HTR-8/SVneo (cell line): ENCODE data around the gene SATB2.

Source experiments
- DNase-seq: peaks from one replicate; pipeline ENCODE4 v3.0.0; 2011; ENCODE audit warnings: low spot score, mixed read lengths; ENCODE audit not compliant: insufficient read length
- FAIRE-seq: peaks from 2 replicates; lab custom pipeline; 2011; peaks lifted over from hg19 to GRCh38; lab: Jason Lieb, UNC

SATB2 gene

GRCh38 chr2:199457147-199458008 lies at the start of gene SATB2:
SATB2 (minus strand) TSS chr2:199457939; CDS start chr2:199456037, 1,902 bp downstream.
- no peak for DNase-seq

DNA sequence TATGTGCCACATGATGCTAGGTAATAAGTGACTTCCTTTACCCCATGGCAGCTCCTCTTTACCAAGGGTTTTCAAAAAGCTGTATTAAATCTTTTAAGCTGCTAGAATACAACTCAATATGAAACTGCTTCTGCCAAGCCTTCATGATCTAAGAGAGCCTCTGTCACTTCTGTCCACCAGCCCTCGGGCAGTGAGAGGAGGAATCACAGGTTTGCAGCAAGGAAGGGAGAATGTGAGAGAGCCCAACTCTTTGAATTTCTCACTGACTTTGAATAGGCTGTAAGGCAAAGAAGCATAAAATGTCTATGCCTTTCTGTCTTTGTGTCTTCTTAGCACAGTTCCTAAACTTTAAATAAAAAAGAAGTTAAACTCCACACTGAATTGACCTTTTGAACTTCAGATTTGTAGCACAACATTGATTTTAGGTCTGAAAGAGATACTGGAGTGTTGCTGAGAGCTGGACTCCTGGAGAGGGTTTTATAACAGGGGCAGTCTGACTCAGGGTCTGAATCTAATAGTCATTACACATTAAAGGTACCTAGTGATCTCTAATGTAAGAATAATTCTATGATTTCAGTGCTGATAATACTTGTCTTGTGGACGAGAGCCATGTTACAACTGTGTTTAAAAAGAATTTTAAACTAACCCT lies 48.1 kb upstream of the SATB2 start:
- DNase-seq (no peak), FAIRE-seq (no peak)

More at GRCh38 chr2:199457147-199458008, at the start of gene SATB2:
- FAIRE-seq, result no peak

GRCh38 chr2:199503148-199503547 lies 45.4 kb upstream of the SATB2 start:
- DNase-seq, result no peak
- FAIRE-seq, result no peak

- no peak for FAIRE-seq
- no peak for DNase-seq
Measured at GRCh38 chr2:199499005-199499404, 41.3 kb upstream of the SATB2 start.

DNA sequence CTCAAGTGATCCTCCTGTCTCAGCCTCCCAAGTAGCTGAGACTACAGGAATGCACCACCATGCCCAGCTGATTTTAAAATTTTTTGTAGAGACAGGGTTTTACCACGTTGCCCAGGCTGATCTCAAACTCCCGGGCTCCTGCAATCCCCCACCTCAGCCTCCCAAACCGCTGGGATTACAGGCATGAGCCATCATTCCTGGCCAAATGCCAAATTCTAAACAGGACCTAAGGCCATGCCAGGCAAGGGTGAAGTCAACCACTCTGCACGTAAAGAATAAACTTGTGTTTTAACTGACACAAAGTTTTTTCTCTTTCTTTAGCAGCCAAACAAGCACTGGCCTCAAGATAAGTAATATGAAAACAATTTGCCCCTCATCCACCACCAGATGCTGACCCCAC lies 37.4 kb upstream of the SATB2 start:
- DNase-seq (no peak), FAIRE-seq (no peak)

DNA sequence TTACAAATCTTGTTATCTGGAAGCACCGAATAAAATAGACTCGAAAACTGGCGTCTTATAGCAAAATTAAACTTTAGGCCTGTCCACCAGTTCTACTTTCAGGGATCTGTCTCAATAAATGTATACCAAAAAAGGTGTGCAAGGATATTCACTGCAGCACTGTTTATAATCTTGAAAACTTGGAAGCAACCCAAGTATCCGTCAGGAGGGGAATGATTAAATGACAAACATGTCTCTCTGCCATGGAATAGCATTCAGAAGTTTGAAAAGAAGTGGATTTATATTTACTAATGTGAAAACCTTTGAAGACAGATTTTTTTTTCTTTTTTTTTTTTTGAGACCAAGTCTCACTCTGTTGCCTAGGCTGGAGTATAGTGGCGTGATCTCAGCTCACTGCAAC lies 32.3 kb upstream of the SATB2 start:
- FAIRE-seq, result no peak
- DNase-seq, result no peak

DNA sequence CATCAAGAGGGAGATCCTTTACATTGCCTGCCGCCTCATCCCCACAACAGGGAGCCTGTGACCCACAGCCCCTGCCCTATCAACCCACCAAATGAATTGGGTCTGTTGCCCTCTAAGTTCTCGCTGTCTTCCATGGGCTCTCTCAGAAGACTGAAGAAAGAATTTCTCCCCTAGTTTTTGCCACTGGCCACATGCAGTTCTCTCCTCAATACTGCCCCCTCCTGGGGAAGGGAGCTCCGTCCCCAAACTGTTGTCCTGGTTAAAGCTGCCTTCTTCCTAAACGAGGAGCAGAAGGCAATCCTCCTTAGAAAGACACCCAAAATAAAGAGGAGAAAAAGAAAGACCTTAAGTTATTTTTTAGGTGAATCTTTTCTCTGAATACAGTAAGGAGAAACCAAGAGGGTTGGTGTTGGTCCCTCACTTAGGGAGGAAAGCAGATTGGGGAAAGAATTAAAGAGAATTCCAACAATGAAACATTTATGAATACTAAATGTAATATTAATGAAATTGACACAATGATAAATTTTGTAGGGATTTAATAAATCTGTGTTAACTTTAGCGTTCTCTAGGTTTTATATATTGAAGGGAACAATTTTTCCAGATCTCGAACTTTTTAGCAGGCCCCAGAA lies 31.1 kb upstream of the SATB2 start:
- DNase-seq (peak; percentile 49), FAIRE-seq (no peak)

- DNase-seq (peak; percentile 70), FAIRE-seq (no peak)
Measured at GRCh38 chr2:199485732-199486335, 28.1 kb upstream of the SATB2 start.

DNA sequence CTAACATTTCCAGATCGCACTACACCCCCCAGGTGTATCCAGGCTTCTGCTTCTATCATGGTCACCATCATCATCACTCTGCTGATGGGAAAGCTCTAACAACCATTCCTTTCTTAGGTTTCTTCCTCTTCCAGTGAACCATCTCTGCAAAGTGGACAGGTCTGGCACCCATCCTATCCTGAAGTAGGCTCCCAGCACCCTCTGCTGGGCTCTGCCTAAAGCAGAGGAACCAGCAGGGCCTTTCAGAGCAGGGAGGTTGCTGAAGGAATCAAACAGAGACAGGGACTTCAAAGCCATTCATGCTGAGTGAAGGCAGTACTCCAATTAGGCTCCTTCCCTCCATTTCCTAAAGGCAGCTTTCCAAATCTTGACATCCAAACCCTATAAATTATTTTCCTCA lies 27.2 kb upstream of the SATB2 start:
- DNase-seq (no peak), FAIRE-seq (no peak)

- DNase-seq (no peak), FAIRE-seq (no peak)
Measured at GRCh38 chr2:199480966-199481365, 23.2 kb upstream of the SATB2 start.

DNA sequence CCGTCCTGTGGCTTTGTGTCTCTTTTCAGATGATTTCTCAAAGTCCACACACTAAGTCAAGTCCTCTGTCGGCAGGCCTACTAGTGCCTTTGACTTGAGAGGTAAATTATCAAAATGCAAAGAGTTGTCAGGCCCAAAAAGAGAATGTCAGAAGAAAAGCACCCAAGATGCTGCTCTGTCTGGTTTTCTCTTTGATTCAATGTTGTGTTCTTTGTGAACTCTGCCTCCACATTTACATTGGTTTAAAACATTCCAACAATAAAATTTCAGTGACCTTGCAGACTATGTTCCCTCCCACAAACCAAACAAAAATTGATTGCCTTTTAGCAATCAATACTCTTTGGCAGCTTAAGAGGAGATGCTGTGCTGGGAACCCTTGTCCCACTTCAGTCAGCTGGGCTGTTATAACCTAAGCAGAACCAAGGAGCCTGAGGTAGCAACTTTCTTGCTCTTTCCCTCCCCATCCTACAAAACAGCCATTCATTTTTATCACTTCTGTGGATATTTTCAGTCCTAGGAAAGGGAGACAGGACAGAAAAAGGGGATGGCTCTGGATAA lies 19.6 kb upstream of the SATB2 start:
- FAIRE-seq (no peak), DNase-seq (no peak)

DNA sequence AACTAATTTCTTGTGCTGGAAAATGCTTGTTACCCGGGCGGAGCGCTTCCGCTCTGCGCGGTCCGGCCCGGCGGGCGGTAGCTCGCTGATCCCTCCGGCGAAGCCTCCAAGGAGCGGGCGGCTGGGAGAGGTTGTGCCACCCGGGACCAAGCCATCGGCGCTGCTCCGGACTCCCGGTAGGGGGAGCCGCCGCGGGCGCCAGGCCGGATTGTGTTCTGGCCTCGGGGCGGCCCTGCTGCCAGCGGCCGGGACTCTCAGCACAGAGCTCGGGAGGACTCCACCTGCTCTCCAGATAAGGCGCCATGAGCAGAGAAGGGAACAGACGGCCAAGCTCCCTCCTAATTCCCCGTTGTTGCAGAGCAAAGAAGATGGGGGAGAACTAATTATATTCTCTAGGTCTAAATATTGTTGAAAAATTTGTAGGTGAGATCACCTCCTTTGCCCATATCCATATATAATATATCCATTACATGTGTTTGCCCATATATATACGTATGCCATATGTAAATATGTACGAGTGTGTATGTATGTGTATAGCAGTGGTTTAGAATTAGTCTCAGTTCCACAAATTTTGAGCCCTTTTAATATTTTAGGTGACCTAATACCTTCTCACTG lies 13.8 kb upstream of the SATB2 start:
- no peak for DNase-seq
- FAIRE-seq, result peak; percentile 20

DNA sequence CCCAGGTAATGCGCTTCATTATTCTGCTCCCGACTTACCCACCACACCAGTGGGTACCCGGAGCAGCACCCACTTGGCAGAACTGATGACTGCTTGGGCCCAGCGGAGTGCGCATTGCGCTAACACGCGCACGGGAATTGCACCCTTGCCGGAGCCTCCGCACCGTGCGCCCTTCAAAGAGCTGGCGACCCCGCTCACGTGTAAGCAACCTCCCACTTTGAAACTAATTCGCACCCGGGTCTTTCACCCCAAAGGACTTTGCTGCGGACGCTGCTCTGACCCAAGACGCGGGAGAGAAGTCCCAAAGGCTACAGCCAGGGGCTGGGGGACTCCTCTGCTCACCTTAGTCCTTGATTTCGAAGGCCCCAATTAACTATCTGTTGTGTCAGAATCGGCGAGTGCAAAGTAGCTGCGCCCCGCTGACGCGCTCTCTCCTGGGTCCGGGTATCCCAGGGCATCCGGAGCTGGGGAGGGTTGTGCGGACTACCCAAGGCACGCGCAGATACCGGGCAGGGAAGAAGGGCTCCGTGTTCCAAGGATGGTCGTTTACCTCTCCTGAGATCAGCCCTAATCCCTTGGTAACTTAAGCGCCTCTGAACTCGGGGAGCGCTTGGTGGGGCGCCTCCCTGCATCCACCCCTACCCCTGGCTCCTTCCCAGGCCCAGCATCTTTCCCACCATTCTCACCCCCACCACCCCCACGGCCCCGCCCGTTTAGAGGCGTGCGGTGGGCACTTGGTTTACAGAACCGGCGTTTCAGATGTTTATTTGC lies 13.1 kb upstream of the SATB2 start:
- FAIRE-seq (no peak), DNase-seq (no peak)

- DNase-seq, result no peak
- FAIRE-seq, result no peak
Measured at GRCh38 chr2:199470361-199470671, 12.6 kb upstream of the SATB2 start.

GRCh38 chr2:199469514-199470360 lies 12.0 kb upstream of the SATB2 start:
- FAIRE-seq, result no peak
- no peak for DNase-seq

DNA sequence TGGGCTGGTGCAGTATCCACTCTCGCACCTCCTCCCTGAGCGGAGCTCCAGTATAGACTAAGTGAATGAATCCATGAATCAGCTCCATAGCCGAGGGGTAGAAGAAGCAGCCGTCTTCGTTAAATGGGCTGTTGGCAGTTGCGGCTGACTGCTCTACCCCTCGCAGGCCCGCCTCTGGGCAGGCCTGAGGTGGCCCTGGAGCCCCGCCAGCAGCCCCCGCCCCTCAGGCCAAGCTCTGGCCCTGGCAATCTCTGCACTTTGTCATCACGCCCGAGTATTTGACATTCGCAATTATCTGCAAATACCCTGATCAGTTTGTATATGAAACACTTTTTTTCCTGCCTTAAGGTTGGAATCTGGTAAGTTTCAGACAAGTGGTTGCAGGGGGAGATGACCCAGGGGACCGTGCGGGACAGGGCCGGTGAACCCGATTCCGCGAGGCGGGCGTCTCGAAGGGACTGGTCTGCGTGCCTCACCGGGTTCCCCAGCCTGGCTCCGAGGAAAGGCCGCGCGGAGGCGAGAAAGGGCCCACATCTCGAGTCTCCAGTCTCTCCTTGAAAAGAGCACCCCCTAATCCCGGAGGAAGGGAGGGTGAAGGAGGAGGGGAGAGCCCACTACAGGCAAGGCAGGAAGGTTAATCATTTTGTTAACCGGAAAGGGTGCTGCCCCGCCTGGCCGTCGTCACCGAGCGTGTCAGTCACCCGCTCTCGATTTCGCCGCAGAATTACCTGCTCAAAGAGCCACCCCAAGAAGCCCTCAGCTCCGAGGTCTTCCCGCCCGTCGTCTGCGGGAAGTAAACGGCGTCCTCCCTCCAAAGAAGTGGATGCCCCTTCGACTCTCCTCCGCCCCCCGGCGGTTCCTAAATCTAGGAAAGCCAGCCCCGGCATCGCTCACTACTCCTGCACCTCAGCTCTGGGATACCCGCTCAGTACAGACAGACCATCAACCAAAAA lies 11.1 kb upstream of the SATB2 start:
- DNase-seq (no peak), FAIRE-seq (no peak)

DNA sequence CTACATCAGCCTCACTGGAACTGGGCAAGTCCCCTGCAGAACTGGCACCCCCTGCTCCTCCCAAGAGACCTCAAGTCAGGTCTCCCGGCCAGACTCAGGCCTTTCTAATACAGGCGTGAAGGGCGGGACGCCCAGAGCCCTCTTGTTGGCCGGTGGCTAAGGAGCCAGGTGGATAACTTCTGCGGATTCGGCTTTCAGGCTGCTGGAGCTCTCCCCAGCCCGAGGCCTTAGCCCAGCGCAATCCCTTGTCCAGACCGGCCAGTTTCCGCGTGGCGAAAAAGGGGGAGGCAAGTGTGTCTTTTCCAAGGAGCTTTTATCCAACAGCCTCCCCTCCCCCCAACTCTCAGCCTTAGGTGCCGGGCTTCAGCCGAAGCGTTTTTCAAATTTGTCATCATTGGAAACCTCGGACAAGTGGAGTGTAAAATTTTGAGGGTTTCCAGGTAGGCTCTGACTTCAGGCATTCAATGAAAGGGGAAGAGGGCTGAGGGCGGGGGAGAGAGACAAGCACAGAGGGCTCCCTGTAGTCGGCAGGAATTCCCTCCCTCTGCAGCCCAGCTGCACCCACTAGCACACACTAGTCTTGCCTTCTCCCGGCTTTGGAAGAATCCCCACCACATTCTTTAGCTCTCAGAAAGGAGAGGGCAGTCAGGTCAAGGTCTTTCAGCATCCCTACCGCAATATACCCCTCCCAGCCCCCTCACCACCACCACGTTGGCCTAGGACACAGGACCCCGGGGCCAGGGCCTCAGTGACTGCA lies 9.5 kb upstream of the SATB2 start:
- DNase-seq (no peak), FAIRE-seq (no peak)
